IPS-NIHi7 (cell line): ENCODE results near the gene PA2G4.
A peak's percentile ranks its signal among the peaks of the same experiment; 100 is the strongest.
"Not testable (repeated sequence)": the region's sequence is repeated elsewhere in the genome, so short reads cannot be mapped to it uniquely, and the experiment has no call there.

Experiments
- DNase-seq: peaks from one replicate; pipeline ENCODE4 v3.0.0; 2012; ENCODE audit warnings: mixed read lengths; ENCODE audit errors: extremely low spot score

Gene PA2G4

DNA sequence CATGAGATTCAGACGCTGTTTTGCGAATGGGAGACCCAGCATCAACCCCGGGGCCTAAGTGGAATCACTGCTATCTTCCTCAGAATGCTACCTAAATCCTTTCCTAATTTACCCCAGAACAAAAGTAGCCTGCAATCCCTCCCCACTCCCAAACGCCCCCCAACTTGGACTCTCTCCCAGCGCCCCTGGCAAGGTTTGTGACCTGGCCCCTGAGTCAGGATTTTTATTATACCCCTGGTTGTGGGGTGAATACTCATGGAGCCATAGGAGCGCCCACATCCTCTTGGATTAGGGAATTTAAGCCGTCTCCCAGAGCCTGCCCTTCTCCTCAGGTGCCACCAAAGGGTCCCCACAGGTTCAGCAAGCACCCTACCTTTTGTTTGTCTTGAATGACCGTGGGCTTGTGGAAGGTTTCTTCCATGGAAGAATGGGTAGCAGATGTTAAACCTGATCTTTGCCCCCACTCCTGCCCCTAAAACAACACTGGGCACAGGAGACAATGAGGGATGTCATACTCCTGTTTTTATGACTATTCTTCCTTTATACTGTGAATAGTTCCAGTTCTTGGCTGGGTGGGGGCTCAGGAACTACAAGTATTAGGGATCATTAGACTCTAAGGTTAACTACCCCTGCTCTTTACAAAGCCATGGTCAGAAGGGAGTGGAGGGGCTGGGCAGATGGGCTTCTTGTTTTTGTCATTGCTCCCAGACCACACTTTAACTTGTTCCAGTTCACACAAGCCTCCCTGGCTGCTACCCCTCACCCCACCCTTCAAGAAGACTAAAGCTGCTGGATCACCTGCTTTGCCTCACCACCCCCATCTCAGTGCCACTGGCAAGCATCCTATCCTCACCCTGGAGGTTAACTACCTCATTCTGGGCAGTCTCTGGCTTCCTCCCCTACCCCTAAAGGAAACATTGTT, 48.7 kb downstream of the PA2G4 start:
- DNase-seq: no peak

DNA sequence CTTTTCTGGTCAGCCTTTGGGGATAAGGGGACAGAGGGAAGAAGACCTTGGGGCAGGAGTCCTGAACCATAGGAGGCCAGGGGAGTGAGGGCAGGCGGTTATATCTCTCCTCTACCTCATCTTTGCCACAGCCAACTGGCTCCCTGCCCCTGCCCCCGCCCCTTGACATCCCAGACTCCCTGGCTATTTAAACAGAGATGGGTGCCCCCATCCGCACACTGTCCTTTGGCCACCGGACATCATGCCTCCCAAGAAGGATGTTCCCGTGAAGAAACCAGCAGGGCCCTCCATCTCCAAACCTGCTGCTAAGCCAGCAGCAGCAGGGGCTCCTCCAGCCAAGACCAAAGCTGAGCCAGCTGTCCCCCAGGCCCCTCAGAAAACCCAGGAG, 49.3 kb downstream of the PA2G4 start:
- no peak for DNase-seq

DNA sequence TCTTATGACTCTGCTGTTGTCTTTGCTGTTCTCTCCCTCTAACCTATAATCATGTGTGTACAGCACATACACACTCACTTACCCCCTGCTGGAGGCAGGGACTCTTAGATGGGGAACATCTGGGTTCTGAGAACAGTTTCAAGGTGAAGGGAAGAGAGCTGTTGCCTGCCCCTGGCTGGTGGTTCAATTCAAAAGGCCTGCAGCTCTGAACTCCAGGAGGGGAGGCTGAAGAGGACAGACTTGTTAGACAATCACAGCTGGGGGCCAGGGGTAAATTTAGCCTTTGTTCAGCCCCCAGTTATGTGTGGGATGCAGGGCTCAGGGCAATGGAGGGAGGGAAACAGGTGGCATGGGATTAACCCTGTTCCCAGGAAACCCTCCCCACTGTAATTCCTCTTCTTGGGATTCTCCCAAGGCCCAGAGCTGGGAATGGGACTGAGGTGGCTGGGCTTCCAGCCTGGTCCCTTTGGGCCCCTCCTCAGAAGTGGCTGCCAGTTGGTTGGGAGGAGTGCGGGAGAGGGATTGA, 50.0 kb downstream of the PA2G4 start:
- no peak for DNase-seq

DNA sequence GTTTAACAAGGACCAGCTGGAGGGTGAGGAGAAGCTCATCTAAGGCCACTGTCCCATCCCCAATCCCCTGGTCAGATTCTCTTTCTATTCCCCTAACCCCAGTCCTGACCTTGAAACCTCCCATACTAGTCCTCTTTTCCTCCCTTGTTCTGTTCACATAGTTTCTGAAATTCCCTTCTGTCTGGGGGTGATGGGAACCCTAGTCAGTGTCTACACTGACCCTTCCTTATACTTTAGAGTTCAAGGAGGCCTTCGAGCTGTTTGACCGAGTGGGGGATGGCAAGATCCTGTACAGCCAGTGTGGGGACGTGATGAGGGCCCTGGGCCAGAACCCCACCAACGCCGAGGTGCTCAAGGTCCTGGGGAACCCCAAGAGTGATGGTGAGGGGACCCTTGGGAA, 50.5 kb downstream of the PA2G4 start:
- no peak for DNase-seq

DNA sequence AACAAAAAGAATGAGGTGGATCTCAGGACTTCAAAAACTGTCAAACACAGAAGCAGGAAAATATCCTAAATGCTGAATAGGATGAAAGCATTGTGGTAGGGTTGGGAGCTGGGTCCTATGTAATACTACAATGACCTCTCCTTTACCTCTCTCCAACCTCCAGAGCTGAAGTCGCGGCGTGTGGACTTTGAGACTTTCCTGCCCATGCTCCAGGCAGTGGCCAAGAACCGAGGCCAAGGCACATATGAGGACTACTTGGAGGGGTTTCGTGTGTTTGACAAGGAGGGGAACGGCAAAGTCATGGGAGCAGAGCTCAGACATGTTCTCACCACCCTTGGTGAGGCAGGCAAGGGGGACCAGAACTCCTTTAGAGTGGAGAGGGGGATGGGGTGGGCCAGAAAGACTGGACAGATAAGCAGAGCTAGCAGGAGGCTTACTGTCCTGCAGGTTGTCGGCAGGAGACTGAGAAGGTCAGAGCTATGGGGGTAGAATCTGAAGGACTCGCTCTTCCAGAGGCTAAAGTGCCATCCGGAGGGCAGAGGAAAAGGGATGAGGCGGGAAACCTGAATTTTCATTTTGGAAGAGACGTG, 51.0 kb downstream of the PA2G4 start:
- no peak for DNase-seq

DNA sequence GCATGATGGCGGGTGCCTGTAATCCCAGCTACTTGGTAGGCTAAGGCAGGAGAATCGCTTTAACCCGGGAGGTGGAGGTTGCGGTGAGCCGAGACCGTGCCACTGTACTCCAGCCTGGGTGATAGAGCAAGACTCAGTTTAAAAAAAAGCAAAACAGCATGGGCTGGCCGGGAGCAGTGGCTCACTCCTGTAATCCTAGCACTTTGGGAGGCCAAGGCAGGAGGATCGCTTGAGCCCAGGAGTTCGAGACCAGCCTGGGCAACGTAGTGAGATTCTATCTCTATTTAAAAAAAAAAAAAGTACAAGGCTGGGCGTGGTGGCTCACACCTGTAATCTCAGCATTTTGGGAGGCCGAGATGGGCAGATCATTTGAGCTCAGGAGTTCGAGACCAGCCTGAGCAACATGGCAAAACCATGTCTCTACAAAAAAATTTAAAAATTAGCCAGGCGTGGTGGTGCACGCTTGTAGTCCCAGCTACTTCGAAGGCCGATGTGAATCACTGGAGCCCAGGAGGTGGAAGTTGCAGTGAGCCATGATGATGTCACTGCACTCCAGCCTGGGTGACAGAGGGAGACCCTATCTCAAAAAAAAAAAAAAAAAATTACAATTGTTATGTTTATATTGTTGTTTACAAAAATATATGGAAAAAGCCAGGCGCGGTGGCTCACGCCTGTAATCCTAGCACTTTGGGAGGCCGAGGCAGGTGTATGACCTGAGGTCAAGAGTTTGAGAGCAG, 52.3 kb downstream of the PA2G4 start:
- DNase-seq: not testable (repeated sequence)

DNA sequence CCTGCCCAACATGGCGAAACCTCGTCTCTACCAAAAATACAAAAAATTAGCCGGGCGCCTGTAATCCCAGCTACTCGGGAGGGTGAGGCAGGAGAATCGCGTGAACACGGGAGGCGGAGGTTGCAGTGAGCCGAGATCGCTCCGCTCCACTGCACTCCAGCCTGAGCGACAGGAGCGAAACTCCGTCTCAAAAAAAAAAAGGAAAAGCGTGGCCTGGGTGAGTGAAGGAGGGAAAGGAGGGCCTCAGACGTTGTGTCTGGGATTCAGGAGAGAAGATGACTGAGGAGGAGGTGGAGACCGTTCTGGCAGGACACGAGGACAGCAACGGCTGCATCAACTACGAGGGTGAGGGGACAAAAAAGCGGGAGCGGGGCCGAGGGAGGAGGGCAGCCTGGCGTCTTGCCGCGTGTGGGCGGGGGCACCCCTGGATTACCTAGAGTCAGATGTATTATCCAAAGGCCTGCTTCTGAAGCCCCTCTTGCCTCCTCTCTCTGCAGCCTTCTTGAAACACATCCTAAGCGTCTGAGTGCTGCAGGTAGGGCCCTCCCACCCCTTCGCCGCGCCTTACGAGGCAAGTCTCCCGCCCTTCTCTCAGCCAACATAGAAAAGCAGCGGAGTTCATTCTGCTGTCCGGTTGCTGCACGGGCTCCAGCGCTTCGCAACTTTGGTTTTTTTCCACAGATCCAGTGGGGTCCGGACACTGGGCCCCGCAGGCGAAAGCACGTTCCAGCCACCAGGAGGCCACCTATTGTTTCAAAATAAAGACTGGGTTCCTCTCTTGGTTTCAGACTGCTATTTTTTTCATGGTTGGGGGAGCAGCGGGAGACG, 53.1 kb downstream of the PA2G4 start:
- DNase-seq: peak; percentile 35

DNA sequence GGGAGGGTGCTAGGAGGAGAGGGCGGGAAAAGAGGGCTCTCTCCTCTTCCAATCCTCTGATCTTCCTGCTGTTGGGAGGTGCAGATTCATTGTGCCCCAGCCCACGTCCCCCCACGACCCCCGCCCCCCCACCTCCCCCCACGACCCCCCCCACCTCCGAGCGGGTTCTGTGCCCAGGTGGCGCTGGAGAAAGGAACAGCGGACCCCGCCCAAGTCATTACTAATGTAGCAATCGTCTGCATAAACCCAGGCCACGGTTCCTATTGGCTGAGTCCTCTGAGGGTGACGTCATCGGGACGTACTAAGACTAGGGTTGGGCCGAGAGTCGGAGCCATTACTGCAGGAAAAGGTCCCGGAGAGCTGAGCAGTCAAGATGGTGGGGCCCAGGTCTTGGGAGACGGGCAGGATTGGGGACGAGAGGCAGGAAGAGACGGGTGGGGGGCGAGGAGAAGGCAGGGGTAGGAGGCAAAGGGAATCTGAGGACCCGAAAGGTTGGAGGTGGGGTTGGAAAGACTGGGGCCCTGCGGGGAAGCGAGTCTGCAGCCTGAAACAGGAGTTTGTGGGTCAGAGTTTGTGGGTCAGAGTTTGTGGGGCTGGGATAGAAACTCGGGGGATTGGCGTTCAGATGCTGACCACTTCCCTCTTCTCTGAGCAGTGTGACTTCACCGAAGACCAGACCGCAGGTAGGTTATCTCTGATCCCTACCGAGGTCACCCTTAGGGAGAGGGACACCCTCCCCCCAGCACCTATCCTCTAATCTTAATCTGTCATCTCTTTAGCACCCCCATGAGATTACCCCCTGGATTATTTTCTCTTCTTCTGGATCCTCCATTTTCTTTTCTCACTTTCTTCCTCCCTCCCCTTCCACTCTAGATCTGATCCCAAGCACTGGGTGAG, 53.9 kb downstream of the PA2G4 start, which contains the start of gene MYL6:
MYL6 (plus strand) TSS at position 331 of the 897 bp plus-strand sequence; CDS start at position 374, 43 bp downstream.
- DNase-seq: peak; percentile 91

DNA sequence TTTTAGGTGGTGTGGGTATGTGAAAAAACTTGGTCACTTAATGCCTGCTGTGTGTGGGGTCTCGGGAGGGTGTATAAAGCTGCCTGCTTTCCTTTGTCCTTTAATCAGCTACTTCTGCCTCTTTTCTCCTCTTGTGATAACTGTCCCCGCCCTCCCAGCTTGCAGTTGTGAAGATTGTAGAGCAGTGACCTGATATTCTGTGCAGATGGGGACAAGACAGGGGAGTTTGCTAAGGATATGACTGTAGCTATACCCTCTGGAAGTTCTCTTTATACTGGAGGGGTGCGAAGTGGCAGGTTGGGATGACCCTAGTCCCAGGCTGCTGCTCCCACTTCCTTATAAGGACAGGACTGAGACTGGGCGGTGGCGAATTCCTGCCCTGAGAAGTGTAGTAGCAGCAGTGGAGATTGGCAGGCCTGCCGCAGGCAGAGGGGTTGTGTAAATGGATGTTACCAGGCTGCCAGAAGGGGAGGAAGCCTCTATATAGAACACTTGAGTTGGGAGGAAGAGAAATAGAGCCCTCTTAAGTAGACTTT, 54.6 kb downstream of the PA2G4 start:
- peak; percentile 72 for DNase-seq

DNA sequence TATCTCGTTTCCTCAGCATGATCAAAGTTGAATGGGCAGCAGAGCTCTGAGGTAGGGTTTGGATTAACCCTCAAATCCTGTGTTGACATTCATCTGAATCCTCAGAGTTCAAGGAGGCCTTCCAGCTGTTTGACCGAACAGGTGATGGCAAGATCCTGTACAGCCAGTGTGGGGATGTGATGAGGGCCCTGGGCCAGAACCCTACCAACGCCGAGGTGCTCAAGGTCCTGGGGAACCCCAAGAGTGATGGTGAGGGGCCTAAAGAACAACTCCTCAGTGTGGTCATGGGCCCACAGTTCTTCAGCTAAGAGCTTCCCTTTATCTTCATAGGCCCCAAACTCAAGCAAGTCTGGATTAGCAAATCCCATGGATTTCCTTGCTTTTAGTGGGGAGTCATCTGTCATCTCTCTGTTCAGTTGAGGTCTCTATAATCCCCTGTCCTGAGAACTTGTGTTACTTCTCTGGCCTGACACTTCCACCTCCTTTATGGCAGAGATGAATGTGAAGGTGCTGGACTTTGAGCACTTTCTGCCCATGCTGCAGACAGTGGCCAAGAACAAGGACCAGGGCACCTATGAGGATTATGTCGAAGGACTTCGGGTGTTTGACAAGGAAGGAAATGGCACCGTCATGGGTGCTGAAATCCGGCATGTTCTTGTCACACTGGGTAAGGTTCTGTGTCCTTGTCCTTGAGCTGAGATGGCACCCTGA, 55.3 kb downstream of the PA2G4 start:
- DNase-seq: no peak

DNA sequence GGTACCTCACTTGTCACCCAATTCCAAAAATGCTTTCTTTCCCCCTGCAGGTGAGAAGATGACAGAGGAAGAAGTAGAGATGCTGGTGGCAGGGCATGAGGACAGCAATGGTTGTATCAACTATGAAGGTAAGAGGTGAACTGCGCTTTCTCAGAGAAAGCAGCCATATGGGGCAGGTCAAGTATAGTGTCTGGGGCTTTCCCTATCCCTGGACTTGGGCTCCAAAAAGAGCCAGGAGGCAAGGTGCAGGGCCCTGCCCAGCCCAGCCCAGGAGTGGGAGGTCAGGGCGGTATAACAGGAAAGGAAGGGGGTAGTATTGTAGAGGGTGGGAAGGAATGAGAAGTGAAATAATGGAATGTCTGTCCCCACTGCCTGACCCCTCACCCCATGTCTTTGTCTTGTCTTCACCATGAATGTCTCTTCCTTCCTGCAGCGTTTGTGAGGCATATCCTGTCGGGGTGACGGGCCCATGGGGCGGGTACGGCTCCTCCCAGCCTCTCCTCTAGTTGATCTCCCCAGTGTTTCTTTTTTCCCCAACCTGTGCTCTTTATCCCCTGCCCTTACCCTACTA, 55.9 kb downstream of the PA2G4 start:
- no peak for DNase-seq

DNA sequence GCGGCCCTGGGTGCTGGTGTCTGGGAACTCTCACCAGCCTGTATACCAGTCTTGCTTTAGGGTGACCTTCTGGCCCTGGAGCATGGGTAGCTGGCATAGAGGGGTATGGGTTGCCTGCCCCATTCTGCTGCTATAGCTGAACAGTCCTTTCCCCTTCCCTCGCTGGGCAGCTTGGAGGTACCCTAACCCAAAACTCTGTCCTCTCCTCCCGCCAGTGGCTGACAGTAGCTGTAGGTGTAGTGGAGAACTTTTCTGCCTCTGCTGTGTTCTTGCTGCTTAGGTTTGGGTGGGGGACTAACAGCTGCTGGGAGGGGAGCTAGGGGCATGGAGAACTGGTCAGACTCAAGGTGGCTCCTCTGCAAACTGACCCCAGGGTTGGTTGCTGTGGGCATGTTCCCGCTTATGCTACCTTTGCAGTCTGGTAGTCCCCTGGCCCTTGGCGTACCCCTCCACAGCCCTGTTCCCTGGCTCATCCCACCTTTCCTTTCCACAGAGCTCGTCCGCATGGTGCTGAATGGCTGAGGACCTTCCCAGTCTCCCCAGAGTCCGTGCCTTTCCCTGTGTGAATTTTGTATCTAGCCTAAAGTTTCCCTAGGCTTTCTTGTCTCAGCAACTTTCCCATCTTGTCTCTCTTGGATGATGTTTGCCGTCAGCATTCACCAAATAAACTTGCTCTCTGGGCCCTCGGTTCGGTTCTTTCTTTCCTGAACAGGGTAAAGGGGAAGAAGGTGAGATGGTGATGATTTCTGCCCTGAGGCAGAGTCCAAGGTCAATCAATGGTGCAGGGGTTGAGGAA, 56.7 kb downstream of the PA2G4 start:
- no peak for DNase-seq

DNA sequence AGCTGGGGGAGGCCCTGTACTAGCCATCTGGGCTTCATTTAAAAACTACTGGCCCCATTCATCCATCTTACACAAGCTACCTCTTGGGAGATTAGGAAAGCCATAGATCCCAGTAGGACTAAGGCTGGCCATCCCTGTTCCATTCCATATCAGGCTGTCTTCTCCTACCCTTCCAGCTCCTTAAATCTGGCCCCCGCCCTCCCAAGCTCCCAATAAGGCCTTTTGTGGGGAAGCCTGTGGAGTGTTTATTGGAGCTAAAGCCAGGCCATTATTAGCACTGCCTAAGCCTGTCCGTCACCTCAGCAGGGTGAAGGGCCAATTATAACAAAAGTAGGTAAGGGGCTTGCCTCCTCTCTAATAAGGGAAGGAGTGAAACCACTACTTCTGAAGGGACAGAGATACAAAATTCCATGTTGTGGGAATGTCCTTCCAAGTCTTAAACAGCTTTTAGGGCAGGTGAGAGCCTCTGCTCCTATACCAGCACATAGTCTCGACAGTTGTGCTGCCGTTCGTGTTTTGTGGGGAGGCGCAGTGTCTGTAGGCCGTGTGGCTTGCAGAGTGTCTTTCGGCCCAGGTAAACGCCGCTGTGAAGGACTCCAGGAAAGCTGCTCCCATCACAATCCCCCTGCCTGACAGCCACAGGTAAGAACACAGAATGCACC, 57.5 kb downstream of the PA2G4 start:
- no peak for DNase-seq

DNA sequence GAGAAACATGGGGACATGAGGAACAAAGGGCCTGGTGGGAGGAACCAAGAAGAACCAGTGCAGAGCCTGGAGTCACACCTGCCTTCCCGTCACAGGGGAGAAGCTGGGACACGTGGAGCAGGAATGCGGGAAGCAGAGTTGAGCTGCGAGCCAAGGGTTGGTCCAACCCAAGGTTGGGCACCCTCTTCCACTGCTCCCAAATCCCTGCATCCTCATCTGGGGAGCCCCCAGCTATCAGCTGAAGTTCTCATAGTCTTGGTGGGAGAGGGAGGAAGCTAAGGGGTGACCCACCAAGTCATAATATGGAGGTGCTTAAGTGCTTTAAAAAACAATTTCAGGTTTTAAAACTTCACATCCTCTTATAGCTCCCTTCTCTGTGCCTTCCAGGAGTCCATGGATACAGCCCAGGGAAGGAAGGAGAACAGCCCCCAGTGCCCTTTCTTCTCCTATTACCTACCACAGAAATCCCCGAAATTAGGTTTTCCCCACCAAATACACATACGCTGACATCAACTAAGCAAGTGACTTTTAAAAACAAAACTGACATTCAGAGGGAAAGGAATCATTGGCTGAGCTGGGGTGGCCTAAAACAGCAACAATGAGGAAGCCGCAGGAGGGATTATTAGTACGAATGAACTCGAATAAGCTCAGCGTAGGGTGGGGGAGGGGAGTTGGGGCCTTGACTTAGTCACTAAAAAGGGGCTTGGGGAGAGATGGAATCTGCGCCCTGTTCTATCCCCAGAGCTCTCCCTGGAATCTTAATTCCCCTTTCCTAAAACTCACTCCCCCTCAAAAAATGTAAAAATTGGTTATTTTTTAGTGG, 58.3 kb downstream of the PA2G4 start:
- DNase-seq: no peak
